Measurements from ENCODE around the gene ANKRD13B. TPM values are rescaled to one million over a fixed set of nuclear protein-coding genes. Genes with fewer than 3 reads are reported as not detected.

The ANKRD13B gene
- total RNA-seq, 1 donor from 2014 or later, result 13.8 TPM

- H3K27me3 ChIP-seq (ENCODE audit: control insufficient read depth, insufficient read depth, low read length), result no peaks in the 10 kb centered on the region
- H3K4me3 ChIP-seq (ENCODE audit: low read depth, low read length), result no peak overlapping the region
- DNase-seq (ENCODE audit: low read depth), result no peak
- no peak for TF ChIP-seq CTCF (IDR thresholded peaks at IDR 0.05; ENCODE audit: insufficient read depth, low read length, poor library complexity, severe bottlenecking)
- H3K36me3 ChIP-seq (ENCODE audit: control insufficient read depth, insufficient read depth, low read length), result peaks cover 9% of the 10 kb centered on the region
Measured at GRCh38 chr17:29574732-29575510, 18.0 kb upstream of the ANKRD13B start.

GRCh38 chr17:29575511-29576213 is 17.3 kb upstream of the ANKRD13B start:
- no peak for DNase-seq (ENCODE audit: low read depth)
- Histone ChIP-seq H3K27me3 (ENCODE audit: control insufficient read depth, insufficient read depth, low read length) (no peaks in the 10 kb centered on the region), H3K36me3 (ENCODE audit: control insufficient read depth, insufficient read depth, low read length) (peaks cover 9% of the 10 kb centered on the region), H3K4me3 (ENCODE audit: low read depth, low read length) (no peak overlapping the region)
- TF ChIP-seq CTCF (IDR thresholded peaks at IDR 0.05; ENCODE audit: insufficient read depth, low read length, poor library complexity, severe bottlenecking), result no peak

GRCh38 chr17:29576214-29577000 is 16.5 kb upstream of the ANKRD13B start:
- Histone ChIP-seq H3K27me3 (ENCODE audit: control insufficient read depth, insufficient read depth, low read length) (no peaks in the 10 kb centered on the region), H3K4me3 (ENCODE audit: low read depth, low read length) (no peak overlapping the region), H3K36me3 (ENCODE audit: control insufficient read depth, insufficient read depth, low read length) (peaks cover 9% of the 10 kb centered on the region)
- TF ChIP-seq CTCF (IDR thresholded peaks at IDR 0.05; ENCODE audit: insufficient read depth, low read length, poor library complexity, severe bottlenecking), result no peak
- no peak for DNase-seq (ENCODE audit: low read depth)

- no peak for DNase-seq (ENCODE audit: low read depth)
- no peak overlapping the region for H3K4me3 ChIP-seq (ENCODE audit: low read depth, low read length)
- TF ChIP-seq CTCF (IDR thresholded peaks at IDR 0.05; ENCODE audit: insufficient read depth, low read length, poor library complexity, severe bottlenecking), result no peak
- H3K36me3 ChIP-seq (ENCODE audit: control insufficient read depth, insufficient read depth, low read length), result peaks cover 9% of the 10 kb centered on the region
- H3K27me3 ChIP-seq (ENCODE audit: control insufficient read depth, insufficient read depth, low read length), result no peaks in the 10 kb centered on the region
Measured at GRCh38 chr17:29577001-29577370, 15.9 kb upstream of the ANKRD13B start.

- Histone ChIP-seq H3K36me3 (ENCODE audit: control insufficient read depth, insufficient read depth, low read length) (peaks cover 9% of the 10 kb centered on the region), H3K4me3 (ENCODE audit: low read depth, low read length) (no peak overlapping the region), H3K27me3 (ENCODE audit: control insufficient read depth, insufficient read depth, low read length) (no peaks in the 10 kb centered on the region)
- TF ChIP-seq CTCF (IDR thresholded peaks at IDR 0.05; ENCODE audit: insufficient read depth, low read length, poor library complexity, severe bottlenecking), result no peak
- DNase-seq (ENCODE audit: low read depth), result no peak
Measured at GRCh38 chr17:29577385-29578211, 15.3 kb upstream of the ANKRD13B start.

All from kidney epithelial cell (primary cell).